GM19025 (cell line): ENCODE data around the gene SIK2.

Experiments
- ATAC-seq: cut with Tn5 transposase; IDR thresholded peaks from one replicate; pipeline ENCODE4 v1.9.1; 2021; ENCODE audit warnings: mild to moderate bottlenecking, low read depth, moderate library complexity; ENCODE audit not compliant: unreplicated experiment

SIK2 gene

GRCh38 chr11:111777094-111778046 is 175.1 kb downstream of the SIK2 start:
- ATAC-seq: peak; percentile 32

GRCh38 chr11:111778047-111778558 is 175.9 kb downstream of the SIK2 start:
- no peak for ATAC-seq

- ATAC-seq: no peak
These were observed 176.9 kb downstream of the SIK2 start for GRCh38 chr11:111779118-111779517.
